Neural progenitor cell (in vitro differentiated cells): Measurements from ENCODE around the gene MPL.

Experiments
- CTCF ChIP-seq: fragments of 200-600 bp; sonication (generic); IDR thresholded peaks from 2 replicates; pipeline ENCODE4 v1.5.1; 2017; ENCODE audit warnings: antibody characterized with exemption, mild to moderate bottlenecking
- EZH2phosphoT487 ChIP-seq: fragments of 200-600 bp; sonication (generic); IDR thresholded peaks from 2 replicates; pipeline ENCODE4 v1.6.1; 2017; ENCODE audit warnings: antibody characterized with exemption

- TF ChIP-seq CTCF (no peak), EZH2phosphoT487 (no peak)
Measured at GRCh38 chr1:43377831-43378230, 40.2 kb downstream of the MPL start.
